ENCODE measurements around the gene OR6S1.

Gene OR6S1

DNA sequence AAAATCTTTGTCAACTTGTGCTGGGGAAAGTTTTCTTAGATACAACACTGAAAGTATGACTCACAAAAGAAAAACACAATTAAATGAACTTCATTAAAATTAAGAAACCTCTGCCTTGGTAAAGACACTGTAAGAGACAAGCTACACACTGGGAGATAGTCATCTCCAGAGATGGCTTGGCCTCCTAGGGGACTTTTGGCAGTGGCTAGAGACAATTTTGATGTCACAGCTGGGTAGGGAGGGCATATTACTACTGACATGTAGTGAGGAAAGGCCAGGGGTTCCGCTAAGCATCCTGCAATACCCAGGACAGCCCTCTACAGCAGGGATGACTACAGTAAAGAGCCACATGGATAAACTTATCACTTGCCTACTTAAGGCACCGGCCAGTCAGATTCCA lies 34.2 kb upstream of the OR6S1 start:
- peaks cover 12% of the 10 kb centered on the region for H3K4me1 ChIP-seq (ENCODE audit: control insufficient read depth, low read length)
- no peaks in the 10 kb centered on the region for H3K36me3 ChIP-seq (ENCODE audit: control insufficient read depth, low read length)
- H3K4me2 ChIP-seq (ENCODE audit: low read length), result no peak overlapping the region
- no peak overlapping the region for H3K27ac ChIP-seq (ENCODE audit: low read depth, low read length)
- H3K27me3 ChIP-seq (ENCODE audit: control insufficient read depth, low read length), result peaks cover 17% of the 10 kb centered on the region
- H3K9me2 ChIP-seq (replicated peaks; ENCODE audit: control insufficient read depth, low read length), result no peaks in the 10 kb centered on the region
- H4K20me1 ChIP-seq (ENCODE audit: control insufficient read depth, insufficient read depth, low read depth, low read length), result no peaks in the 10 kb centered on the region
- peaks cover 6% of the 10 kb centered on the region for H3F3A ChIP-seq (ENCODE audit: control insufficient read depth, insufficient read depth)
- H3K79me2 ChIP-seq (ENCODE audit: control insufficient read depth, low read length), result no peaks in the 10 kb centered on the region
- H3K4me3 ChIP-seq (ENCODE audit: low read length), result no peak overlapping the region
- no peaks in the 10 kb centered on the region for H3K9me3 ChIP-seq (ENCODE audit: control insufficient read depth, insufficient read depth, low read length)
- no peak for TF ChIP-seq EZH2phosphoT487 (IDR thresholded peaks at IDR 0.05; ENCODE audit: borderline replicate concordance, low read length)
- TF ChIP-seq, protein P1, sequence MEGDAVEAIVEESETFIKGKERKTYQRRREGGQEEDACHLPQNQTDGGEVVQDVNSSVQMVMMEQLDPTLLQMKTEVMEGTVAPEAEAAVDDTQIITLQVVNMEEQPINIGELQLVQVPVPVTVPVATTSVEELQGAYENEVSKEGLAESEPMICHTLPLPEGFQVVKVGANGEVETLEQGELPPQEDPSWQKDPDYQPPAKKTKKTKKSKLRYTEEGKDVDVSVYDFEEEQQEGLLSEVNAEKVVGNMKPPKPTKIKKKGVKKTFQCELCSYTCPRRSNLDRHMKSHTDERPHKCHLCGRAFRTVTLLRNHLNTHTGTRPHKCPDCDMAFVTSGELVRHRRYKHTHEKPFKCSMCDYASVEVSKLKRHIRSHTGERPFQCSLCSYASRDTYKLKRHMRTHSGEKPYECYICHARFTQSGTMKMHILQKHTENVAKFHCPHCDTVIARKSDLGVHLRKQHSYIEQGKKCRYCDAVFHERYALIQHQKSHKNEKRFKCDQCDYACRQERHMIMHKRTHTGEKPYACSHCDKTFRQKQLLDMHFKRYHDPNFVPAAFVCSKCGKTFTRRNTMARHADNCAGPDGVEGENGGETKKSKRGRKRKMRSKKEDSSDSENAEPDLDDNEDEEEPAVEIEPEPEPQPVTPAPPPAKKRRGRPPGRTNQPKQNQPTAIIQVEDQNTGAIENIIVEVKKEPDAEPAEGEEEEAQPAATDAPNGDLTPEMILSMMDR (IDR thresholded peaks at IDR 0.05; ENCODE audit: low read depth, low read length, poor library complexity, severe bottlenecking), result no peak

DNA sequence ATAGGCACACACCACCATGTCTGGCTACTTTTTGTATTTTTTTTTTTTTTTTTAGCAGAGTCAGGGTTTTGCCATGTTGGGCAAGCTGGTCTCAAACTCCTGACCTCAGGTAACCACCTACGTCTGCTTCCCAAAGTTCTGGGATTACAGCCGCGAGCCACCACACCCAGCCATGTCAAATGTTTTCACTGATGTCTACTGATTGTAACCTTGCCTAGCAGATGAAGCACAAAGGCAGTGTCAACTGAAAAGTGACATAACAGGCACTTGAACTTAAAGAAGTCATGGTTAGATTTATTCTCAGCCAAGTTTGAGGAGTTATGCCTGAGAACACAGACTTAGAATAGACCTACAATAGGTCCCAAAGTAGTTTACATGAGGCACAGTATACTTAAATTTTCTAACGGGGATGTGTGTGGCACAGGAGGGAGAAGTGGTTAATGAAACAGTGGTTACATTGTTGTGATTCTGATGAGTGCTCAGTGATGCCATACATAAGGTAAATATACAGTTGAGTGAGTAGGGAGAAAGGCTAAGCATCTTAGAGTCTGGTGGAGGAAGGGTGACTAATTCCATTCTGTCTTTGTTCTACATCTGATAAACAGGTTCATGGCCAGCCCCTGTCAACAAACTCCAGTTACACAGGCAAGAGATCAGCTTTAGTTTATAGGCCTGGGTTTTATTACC lies 30.2 kb upstream of the OR6S1 start:
- no peak for TF ChIP-seq EZH2phosphoT487 (IDR thresholded peaks at IDR 0.05; ENCODE audit: borderline replicate concordance, low read length)
- TF ChIP-seq, protein P1 (IDR thresholded peaks at IDR 0.05; ENCODE audit: low read depth, low read length, poor library complexity, severe bottlenecking), result no peak
- H3K4me2 ChIP-seq (ENCODE audit: low read length), result no peak overlapping the region
- no peak overlapping the region for H3K4me3 ChIP-seq (ENCODE audit: low read length)
- H3K4me1 ChIP-seq (ENCODE audit: control insufficient read depth, low read length), result peaks cover 24% of the 10 kb centered on the region
- no peaks in the 10 kb centered on the region for H3K9me2 ChIP-seq (replicated peaks; ENCODE audit: control insufficient read depth, low read length)
- peaks cover 14% of the 10 kb centered on the region for H3K27me3 ChIP-seq (ENCODE audit: control insufficient read depth, low read length)
- H3F3A ChIP-seq (ENCODE audit: control insufficient read depth, insufficient read depth), result no peaks in the 10 kb centered on the region
- no peaks in the 10 kb centered on the region for H4K20me1 ChIP-seq (ENCODE audit: control insufficient read depth, insufficient read depth, low read depth, low read length)
- no peak overlapping the region for H3K27ac ChIP-seq (ENCODE audit: low read depth, low read length)
- no peaks in the 10 kb centered on the region for H3K9me3 ChIP-seq (ENCODE audit: control insufficient read depth, insufficient read depth, low read length)
- no peaks in the 10 kb centered on the region for H3K79me2 ChIP-seq (ENCODE audit: control insufficient read depth, low read length)
- H3K36me3 ChIP-seq (ENCODE audit: control insufficient read depth, low read length), result no peaks in the 10 kb centered on the region

DNA sequence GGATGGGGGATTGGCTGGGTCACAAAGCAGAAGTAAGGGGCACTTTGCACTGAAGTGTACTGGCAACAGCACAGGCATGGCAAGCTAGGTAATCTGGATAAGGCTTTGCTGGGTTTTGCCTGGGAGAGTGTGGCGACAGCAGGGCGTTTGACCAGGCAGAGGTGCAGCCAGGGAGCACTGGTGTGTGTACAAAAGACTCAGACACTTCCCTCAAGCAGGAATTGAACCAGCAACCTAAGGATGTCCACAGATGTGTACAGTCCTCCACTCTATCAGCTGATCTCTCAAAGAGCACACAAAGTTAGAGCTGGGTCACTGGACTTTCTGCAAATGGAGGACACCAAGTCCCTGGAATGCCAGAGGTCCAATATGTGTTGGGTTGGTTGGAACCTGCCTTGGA lies 27.5 kb upstream of the OR6S1 start:
- Histone ChIP-seq H3K4me2 (ENCODE audit: low read length) (peak overlapping the region; percentile 49; the same call in 1 of the 2 replicates), H3K9me2 (replicated peaks; ENCODE audit: control insufficient read depth, low read length) (no peaks in the 10 kb centered on the region), H3F3A (ENCODE audit: control insufficient read depth, insufficient read depth) (no peaks in the 10 kb centered on the region), H3K9me3 (ENCODE audit: control insufficient read depth, insufficient read depth, low read length) (no peaks in the 10 kb centered on the region), H3K79me2 (ENCODE audit: control insufficient read depth, low read length) (no peaks in the 10 kb centered on the region), H3K27ac (ENCODE audit: low read depth, low read length) (no peak overlapping the region), H3K4me1 (ENCODE audit: control insufficient read depth, low read length) (peaks cover 35% of the 10 kb centered on the region), H3K27me3 (ENCODE audit: control insufficient read depth, low read length) (no peaks in the 10 kb centered on the region), H4K20me1 (ENCODE audit: control insufficient read depth, insufficient read depth, low read depth, low read length) (no peaks in the 10 kb centered on the region), H3K36me3 (ENCODE audit: control insufficient read depth, low read length) (no peaks in the 10 kb centered on the region), H3K4me3 (ENCODE audit: low read length) (no peak overlapping the region)
- no peak for TF ChIP-seq EZH2phosphoT487 (IDR thresholded peaks at IDR 0.05; ENCODE audit: borderline replicate concordance, low read length)
- TF ChIP-seq, protein P1 (IDR thresholded peaks at IDR 0.05; ENCODE audit: low read depth, low read length, poor library complexity, severe bottlenecking), result no peak

Measured in DOHH2 (cell line).